ENCODE data around the gene DGCR2.
"Not testable (repeated sequence)": the region's sequence is repeated elsewhere in the genome, so short reads cannot be mapped to it uniquely, and the experiment has no call there.

DGCR2 gene

GRCh38 chr22:18988958-18989357, 133.3 kb downstream of the DGCR2 start:
- CTCF ChIA-PET = no interaction called here
- POLR2A ChIA-PET = no interaction called here
- DNase-seq (ENCODE audit: extremely low spot score) = no peak
- no peak for TF ChIP-seq PKNOX1 (IDR thresholded peaks at IDR 0.05)
- TF ChIP-seq SUZ12 (IDR thresholded peaks at IDR 0.05) = no peak
- TF ChIP-seq ZNF384 (IDR thresholded peaks at IDR 0.05) = no peak
- no peak for TF ChIP-seq CTBP1 (IDR thresholded peaks at IDR 0.05; ENCODE audit: borderline replicate concordance)
- no peak for TF ChIP-seq SP1 (IDR thresholded peaks at IDR 0.05)

GRCh38 chr22:18987765-18988164, 134.4 kb downstream of the DGCR2 start:
- CTCF ChIA-PET = no interaction called here

GRCh38 chr22:18987114-18987513, 135.1 kb downstream of the DGCR2 start:
- DNase-seq (ENCODE audit: extremely low spot score); POLR2A ChIA-PET; CTCF ChIA-PET: not testable (repeated sequence)

More at GRCh38 chr22:18987765-18988164, 134.4 kb downstream of the DGCR2 start:
- peak; percentile 44 for DNase-seq (ENCODE audit: extremely low spot score)
- TF ChIP-seq FOXK2 (IDR thresholded peaks at IDR 0.05) (no peak), BHLHE40 (IDR thresholded peaks at IDR 0.05; ENCODE audit: borderline replicate concordance) (no peak), NFRKB (IDR thresholded peaks at IDR 0.05) (no peak), LEF1 (IDR thresholded peaks at IDR 0.05; ENCODE audit: borderline replicate concordance) (no peak), ARNT (IDR thresholded peaks at IDR 0.05) (no peak)
- POLR2A ChIA-PET = no interaction called here

Measured in HEK293T (cell line).